ENCODE data around the gene NPAS3. TPM values are rescaled to one million over a fixed set of nuclear protein-coding genes. Genes with fewer than 3 reads are reported as not detected.

The NPAS3 gene
- total and polyA plus RNA-seq, 2 donors (not counting 3 experiments of a cell fraction or from before 2014, with no cell fraction given), result 0.10 to 0.13 TPM

GRCh38 chr14:33061667-33062325, 123.1 kb downstream of the NPAS3 start:
- TF ChIP-seq MYC (IDR thresholded peaks at IDR 0.05; ENCODE audit: low read depth, low read length) (no peak), POLR2AphosphoS5 (IDR thresholded peaks at IDR 0.05; ENCODE audit: insufficient read depth, low read depth, low read length) (no peak)
- Histone ChIP-seq H4K20me1 (replicated peaks; ENCODE audit: control insufficient read depth, extremely low read depth, insufficient read depth, low read length) (no peaks in the 10 kb centered on the region), H3K9me3 (replicated peaks; ENCODE audit: control insufficient read depth, insufficient read depth, low read length) (no peaks in the 10 kb centered on the region), H2AFZ (ENCODE audit: low read depth, low read length) (no peak overlapping the region), H3K4me3 (replicated peaks in 1 of 3; ENCODE audit: insufficient read depth in 1 of 3, low read depth in 1 of 3, low read length in 3 of 3) (no peak overlapping the region), H3K9ac (replicated peaks; ENCODE audit: extremely low read depth, insufficient read depth, low read length) (no peak overlapping the region), H3K27me3 (ENCODE audit: control insufficient read depth in 2 of 2, insufficient read depth in 2 of 2, low read length in 2 of 2) (no peaks in the 10 kb centered on the region), H3K4me2 (ENCODE audit: insufficient read depth, low read length) (no peak overlapping the region), H3K27ac (ENCODE audit: insufficient read depth, low read depth, low read length) (no peak overlapping the region), H3K79me2 (ENCODE audit: control insufficient read depth, insufficient read depth, low read length) (no peaks in the 10 kb centered on the region), H3K4me1 (ENCODE audit: control insufficient read depth, extremely low read depth, insufficient read depth, low read length) (no peaks in the 10 kb centered on the region), H3K9me1 (replicated peaks; ENCODE audit: control insufficient read depth, extremely low read depth, insufficient read depth, low read length) (no peaks in the 10 kb centered on the region), H3K36me3 (ENCODE audit: control insufficient read depth in 2 of 2, extremely low read depth in 1 of 2, insufficient read depth in 2 of 2, low read length in 2 of 2) (no peaks in the 10 kb centered on the region)
- POLR2A ChIA-PET, result no interaction called here
- dilution Hi-C loops (cut with MboI; ENCODE audit: extremely low pct_ligation_motif_present, low sequenced_read_pairs), result no loop called here
- intact Hi-C loops (cut with micrococcal nuclease), result no loop called here
- no peak for DNase-seq (ENCODE audit: low read depth, low spot score)
- BruUV-seq (replicated peaks), result no TSS peak
- CTCF ChIA-PET, result no interaction called here
- no peak for FAIRE-seq

DNA sequence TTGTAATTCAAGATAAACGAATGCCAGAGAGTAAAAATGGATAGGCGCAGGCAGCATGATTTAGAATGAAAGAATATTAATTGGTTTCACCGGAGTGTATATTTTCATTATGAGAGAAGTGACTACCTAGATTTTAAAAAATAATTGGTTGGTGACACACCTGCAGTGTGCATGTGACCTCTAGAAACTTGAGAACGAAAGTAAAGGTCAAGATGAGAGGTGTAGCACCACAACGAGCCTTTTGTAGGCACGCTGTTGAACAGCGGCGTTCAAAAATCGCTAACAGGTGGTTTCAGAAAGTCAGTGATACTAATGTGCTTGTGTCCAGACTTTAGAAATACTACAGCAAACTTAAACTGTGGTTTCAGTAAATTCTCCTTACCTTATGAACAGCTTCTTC, 123.8 kb downstream of the NPAS3 start:
- H3K9me3 ChIP-seq (replicated peaks; ENCODE audit: control insufficient read depth, insufficient read depth, low read length), result no peaks in the 10 kb centered on the region
- no peaks in the 10 kb centered on the region for H3K79me2 ChIP-seq (ENCODE audit: control insufficient read depth, insufficient read depth, low read length)
- H3K27ac ChIP-seq (ENCODE audit: insufficient read depth, low read depth, low read length), result no peak overlapping the region
- H3K9ac ChIP-seq (replicated peaks; ENCODE audit: extremely low read depth, insufficient read depth, low read length), result no peak overlapping the region
- no peaks in the 10 kb centered on the region for H3K27me3 ChIP-seq (ENCODE audit: control insufficient read depth in 2 of 2, insufficient read depth in 2 of 2, low read length in 2 of 2)
- BruUV-seq (replicated peaks), result no TSS peak
- H4K20me1 ChIP-seq (replicated peaks; ENCODE audit: control insufficient read depth, extremely low read depth, insufficient read depth, low read length), result no peaks in the 10 kb centered on the region
- no peaks in the 10 kb centered on the region for H3K36me3 ChIP-seq (ENCODE audit: control insufficient read depth in 2 of 2, extremely low read depth in 1 of 2, insufficient read depth in 2 of 2, low read length in 2 of 2)
- ChIA-PET POLR2A (no interaction called here), CTCF (no interaction called here)
- dilution Hi-C loops (cut with MboI; ENCODE audit: extremely low pct_ligation_motif_present, low sequenced_read_pairs), result no loop called here
- FAIRE-seq (no peak), DNase-seq (ENCODE audit: low read depth, low spot score) (no peak)
- no peak overlapping the region for H3K4me3 ChIP-seq (replicated peaks in 1 of 3; ENCODE audit: insufficient read depth in 1 of 3, low read depth in 1 of 3, low read length in 3 of 3)
- intact Hi-C loops (cut with micrococcal nuclease), result no loop called here
- H2AFZ ChIP-seq (ENCODE audit: low read depth, low read length), result no peak overlapping the region
- H3K9me1 ChIP-seq (replicated peaks; ENCODE audit: control insufficient read depth, extremely low read depth, insufficient read depth, low read length), result no peaks in the 10 kb centered on the region
- no peak for TF ChIP-seq JUN (IDR thresholded peaks at IDR 0.05; ENCODE audit: borderline replicate concordance, insufficient read depth, insufficient read length, low read depth)
- TF ChIP-seq POLR2A (IDR thresholded peaks at IDR 0.05; ENCODE audit: low read depth, low read length), result no peak
- no peak for TF ChIP-seq MYC (IDR thresholded peaks at IDR 0.05; ENCODE audit: low read depth, low read length)
- TF ChIP-seq, protein P1, sequence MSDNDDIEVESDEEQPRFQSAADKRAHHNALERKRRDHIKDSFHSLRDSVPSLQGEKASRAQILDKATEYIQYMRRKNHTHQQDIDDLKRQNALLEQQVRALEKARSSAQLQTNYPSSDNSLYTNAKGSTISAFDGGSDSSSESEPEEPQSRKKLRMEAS (IDR thresholded peaks at IDR 0.05; ENCODE audit: insufficient read depth, insufficient read length), result no peak
- TF ChIP-seq FOS (IDR thresholded peaks at IDR 0.05; ENCODE audit: borderline replicate concordance, insufficient read depth, low read length), result no peak
- TF ChIP-seq, protein P2, sequence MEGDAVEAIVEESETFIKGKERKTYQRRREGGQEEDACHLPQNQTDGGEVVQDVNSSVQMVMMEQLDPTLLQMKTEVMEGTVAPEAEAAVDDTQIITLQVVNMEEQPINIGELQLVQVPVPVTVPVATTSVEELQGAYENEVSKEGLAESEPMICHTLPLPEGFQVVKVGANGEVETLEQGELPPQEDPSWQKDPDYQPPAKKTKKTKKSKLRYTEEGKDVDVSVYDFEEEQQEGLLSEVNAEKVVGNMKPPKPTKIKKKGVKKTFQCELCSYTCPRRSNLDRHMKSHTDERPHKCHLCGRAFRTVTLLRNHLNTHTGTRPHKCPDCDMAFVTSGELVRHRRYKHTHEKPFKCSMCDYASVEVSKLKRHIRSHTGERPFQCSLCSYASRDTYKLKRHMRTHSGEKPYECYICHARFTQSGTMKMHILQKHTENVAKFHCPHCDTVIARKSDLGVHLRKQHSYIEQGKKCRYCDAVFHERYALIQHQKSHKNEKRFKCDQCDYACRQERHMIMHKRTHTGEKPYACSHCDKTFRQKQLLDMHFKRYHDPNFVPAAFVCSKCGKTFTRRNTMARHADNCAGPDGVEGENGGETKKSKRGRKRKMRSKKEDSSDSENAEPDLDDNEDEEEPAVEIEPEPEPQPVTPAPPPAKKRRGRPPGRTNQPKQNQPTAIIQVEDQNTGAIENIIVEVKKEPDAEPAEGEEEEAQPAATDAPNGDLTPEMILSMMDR (IDR thresholded peaks at IDR 0.05; ENCODE audit: extremely low read depth in 1 of 2, insufficient read depth in 1 of 2, low read depth in 1 of 2, low read length in 2 of 2), result no peak
- TF ChIP-seq EZH2 (IDR thresholded peaks at IDR 0.05; ENCODE audit: borderline replicate concordance, low read depth, low read length, severe bottlenecking), result no peak
- no peak for TF ChIP-seq GATA2 (IDR thresholded peaks at IDR 0.05; ENCODE audit: insufficient read depth, insufficient read length, low read depth, low read length)
- TF ChIP-seq POLR2AphosphoS5 (IDR thresholded peaks at IDR 0.05; ENCODE audit: insufficient read depth, low read depth, low read length), result no peak
- H3K4me1 ChIP-seq (ENCODE audit: control insufficient read depth, extremely low read depth, insufficient read depth, low read length), result no peaks in the 10 kb centered on the region
- no peak overlapping the region for H3K4me2 ChIP-seq (ENCODE audit: insufficient read depth, low read length)

Measured in endothelial cell of umbilical vein (primary cell).